Gastrocnemius medialis (tissue), 4 donors: Measurements from ENCODE around the gene VIPAS39. TPM values are rescaled to one million over a fixed set of nuclear protein-coding genes. Genes with fewer than 3 reads are reported as not detected.

Experiments
- ATAC-seq, 2 donors: fragments of 150-250 bp; one replicate each; pipeline ENCODE4 v1.9.1; 2016
- DNase-seq, 2 donors: peaks; one replicate each; pipeline ENCODE4 v3.0.0-alpha.2; 2019
- H3K27ac ChIP-seq, 4 donors: fragments of 200-600 bp; sonication (generic); 1 replicate in 1 of 4; 2 replicates in 3 of 4; pipeline ENCODE4 v1.5.1; 2016 to 2018; ENCODE audit warnings: mild to moderate bottlenecking in 2 of 4, moderate library complexity in 1 of 4
- H3K27me3 ChIP-seq, 3 donors: fragments of 200-600 bp; sonication (generic) in 2 of 3; 1 replicate in 1 of 3; 2 replicates in 2 of 3; pipeline versions ENCODE4 v1.5.1 to v1.6.0; 2016 to 2019; ENCODE audit warnings: mild to moderate bottlenecking in 1 of 3, moderate library complexity in 1 of 3
- H3K36me3 ChIP-seq, 2 donors: fragments of 200-600 bp; sonication (generic) in 1 of 2; one replicate each; pipeline ENCODE4 v1.5.1; 2017 to 2018
- H3K4me1 ChIP-seq, 2 donors: fragments of 200-600 bp; sonication (generic) in 1 of 2; one replicate each; pipeline ENCODE4 v1.5.1; 2016 to 2017; ENCODE audit warnings: mild to moderate bottlenecking in 2 of 2
- H3K4me3 ChIP-seq, 4 donors: fragments of 200-600 bp; sonication (generic) in 3 of 4; 1 replicate in 1 of 4; 2 replicates in 3 of 4; pipeline ENCODE4 v1.5.1; 2016 to 2019; ENCODE audit warnings: mild to moderate bottlenecking in 2 of 4
- H3K9me3 ChIP-seq, 3 donors: fragments of 200-600 bp; sonication (generic) in 2 of 3; 1 replicate in 1 of 3; 2 replicates in 2 of 3; pipeline ENCODE4 v1.5.1; 2016 to 2019
- POLR2A ChIP-seq, 2 donors: fragments of 450-650 bp; IDR thresholded peaks; one replicate each; pipeline ENCODE4 v1.6.1; 2017; ENCODE audit warnings: antibody characterized with exemption in 2 of 2, mild to moderate bottlenecking in 2 of 2, moderate library complexity in 2 of 2
- in situ Hi-C, 4 donors: fragments of 200-750 bp; cut with MboI; loops; one replicate each; pipeline versions ENCODE4 v1.15.0 to v1.8.0; 2017; ENCODE audit warnings: low sequenced_read_pairs in 4 of 4
- intact Hi-C: fragments of 100-400 bp; cut with DNase I; formaldehyde crosslinking; loops from one replicate; pipeline ENCODE4 v1.15.1; 2023; ENCODE audit warnings: low total_unique reads
- total RNA-seq, 4 donors: library from RNA; depleted of rRNA; stranded (reverse); fragments of >200 nt; gene quantifications; one replicate each; pipeline versions ENCODE4 v1.1.0 to v1.2.3, GENCODE V29; 2016
- TF ChIP-seq, protein P1 (sequence below), 5 experiments: fragments of 450-650 bp in 3 of 5; fragments of 200-600 bp in 2 of 5; sonication (generic) in 2 of 5; IDR thresholded peaks in 4 of 5; conservative IDR thresholded peaks in 1 of 5; 1 replicate in 4 of 5; 2 replicates in 1 of 5; pipeline ENCODE4 v1.5.1; 2016 to 2019; ENCODE audit warnings: antibody characterized with exemption in 5 of 5, mild to moderate bottlenecking in 3 of 5, moderate library complexity in 3 of 5

The VIPAS39 gene
- total RNA-seq: 10 to 100 TPM in 3 of 4 donors, 1 to 10 TPM in 1; 8.8 to 19.6 (median 17.6) TPM

DNA sequence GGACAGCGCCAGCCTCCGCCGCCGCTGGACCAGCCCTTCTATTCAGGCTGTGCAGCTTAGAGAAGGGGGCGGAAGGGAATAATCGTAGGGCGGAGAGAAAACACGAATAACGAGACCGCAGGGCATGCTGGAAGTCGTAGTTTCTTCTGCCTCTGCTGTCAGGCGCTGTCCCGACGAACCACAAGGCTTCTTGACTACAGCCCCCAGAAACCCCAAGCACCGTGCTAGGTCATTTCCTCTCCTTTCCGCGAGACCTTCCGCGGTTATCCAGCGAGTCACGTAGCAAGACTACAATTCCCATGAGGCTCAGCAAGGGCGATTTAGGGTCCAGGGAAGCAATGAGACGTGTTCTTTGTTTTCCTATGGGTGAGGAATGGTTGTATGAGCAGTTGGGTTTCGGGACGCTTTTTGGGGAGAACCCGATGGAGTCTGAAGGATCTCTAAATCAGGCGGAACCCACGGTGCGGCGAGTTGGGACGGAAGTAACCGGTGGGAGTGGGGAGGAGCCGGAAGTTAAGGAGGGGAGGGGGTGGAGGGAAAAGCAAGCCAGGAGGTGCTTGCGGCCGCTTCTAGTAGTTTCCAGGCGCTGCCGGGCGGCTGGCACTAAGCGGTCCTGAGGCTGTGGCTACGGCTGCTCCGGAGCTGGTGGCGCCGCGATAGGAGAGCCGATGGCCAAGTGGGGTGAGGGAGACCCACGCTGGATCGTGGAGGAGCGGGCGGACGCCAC is at the start of gene VIPAS39, which contains the start of gene AHSA1:
Gene VIPAS39, minus strand, starts transcription at position 80 of the 727 bp plus-strand sequence. CDS start 3,499 bp downstream, outside the sequence.
Gene AHSA1, plus strand, starts transcription at position 572 of the 727 bp plus-strand sequence. Its CDS starts 97 bp downstream, at position 669.
- Histone ChIP-seq H3K27me3 (no peaks in the 10 kb centered on the region), H3K36me3 (peaks cover 0 to 41% of the 10 kb centered on the region in 2 donors), H3K4me1 (peaks cover 23 to 25% of the 10 kb centered on the region in 2 donors), H3K4me3 (peak within 1 kb of the TSS; percentile 90 to 96 (median 94)), H3K9me3 (no peaks in the 10 kb centered on the region), H3K27ac (peak within 1 kb of the TSS; percentile 89 to 97 (median 95))
- in situ Hi-C loops (loop anchor here (10.0 to 25.0 kb wide), 3 partner anchors 247 to 345 kb away; partner anchors contain the start of genes ALKBH1 (in 4 of the 4) and SLIRP (in 4 of the 4)), intact Hi-C loops (loop anchor here (1.0 to 5.0 kb wide), 6 partner anchors 136 to 640 kb away; partner anchors contain the start of genes ADCK1, GSTZ1 and SPTLC2)
- peak; percentile 78 to 82 for TF ChIP-seq POLR2A (IDR thresholded peaks at IDR 0.05)
- TF ChIP-seq, protein P1, sequence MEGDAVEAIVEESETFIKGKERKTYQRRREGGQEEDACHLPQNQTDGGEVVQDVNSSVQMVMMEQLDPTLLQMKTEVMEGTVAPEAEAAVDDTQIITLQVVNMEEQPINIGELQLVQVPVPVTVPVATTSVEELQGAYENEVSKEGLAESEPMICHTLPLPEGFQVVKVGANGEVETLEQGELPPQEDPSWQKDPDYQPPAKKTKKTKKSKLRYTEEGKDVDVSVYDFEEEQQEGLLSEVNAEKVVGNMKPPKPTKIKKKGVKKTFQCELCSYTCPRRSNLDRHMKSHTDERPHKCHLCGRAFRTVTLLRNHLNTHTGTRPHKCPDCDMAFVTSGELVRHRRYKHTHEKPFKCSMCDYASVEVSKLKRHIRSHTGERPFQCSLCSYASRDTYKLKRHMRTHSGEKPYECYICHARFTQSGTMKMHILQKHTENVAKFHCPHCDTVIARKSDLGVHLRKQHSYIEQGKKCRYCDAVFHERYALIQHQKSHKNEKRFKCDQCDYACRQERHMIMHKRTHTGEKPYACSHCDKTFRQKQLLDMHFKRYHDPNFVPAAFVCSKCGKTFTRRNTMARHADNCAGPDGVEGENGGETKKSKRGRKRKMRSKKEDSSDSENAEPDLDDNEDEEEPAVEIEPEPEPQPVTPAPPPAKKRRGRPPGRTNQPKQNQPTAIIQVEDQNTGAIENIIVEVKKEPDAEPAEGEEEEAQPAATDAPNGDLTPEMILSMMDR (IDR thresholded peaks at IDR 0.05 in 4 of 5, conservative IDR thresholded peaks at IDR 0.05 in 1 of 5): peak in 1 of 5 experiments; percentile 8
- DNase-seq: peak; percentile 97 to 98
- peak; percentile 98 to 99 for ATAC-seq

DNA sequence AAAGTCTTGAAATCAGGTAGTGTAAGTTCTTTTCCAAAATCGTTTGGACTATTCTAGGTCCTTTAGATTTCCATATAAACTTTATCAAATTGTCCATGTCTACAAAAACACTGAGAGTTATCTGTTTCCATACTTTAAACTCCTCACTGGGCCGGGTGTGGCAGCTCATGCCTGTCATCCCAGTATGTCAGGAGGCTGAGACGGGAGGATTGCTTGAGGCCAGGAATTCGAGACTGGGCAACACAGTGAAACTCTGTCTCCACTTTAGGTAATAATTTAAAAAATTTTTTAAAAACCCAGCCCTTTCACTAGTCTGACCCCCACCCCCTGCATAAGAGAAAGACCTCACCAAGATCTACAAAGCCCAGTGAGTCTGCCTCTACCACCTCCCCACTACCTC is 47.6 kb upstream of the VIPAS39 start:
- DNase-seq: no peak
- Histone ChIP-seq H3K36me3 (peaks cover 0 to 10% of the 10 kb centered on the region in 2 donors), H3K27ac (no peak overlapping the region), H3K4me3 (no peak overlapping the region), H3K4me1 (no peaks in the 10 kb centered on the region), H3K9me3 (no peaks in the 10 kb centered on the region), H3K27me3 (peaks cover 3% of the 10 kb centered on the region in 3 donors)
- no peak for ATAC-seq
- intact Hi-C loops (no loop called here), in situ Hi-C loops (no loop called here)
- no peak for TF ChIP-seq POLR2A (IDR thresholded peaks at IDR 0.05)
- TF ChIP-seq, protein P1 (IDR thresholded peaks at IDR 0.05 in 4 of 5, conservative IDR thresholded peaks at IDR 0.05 in 1 of 5): no peak

DNA sequence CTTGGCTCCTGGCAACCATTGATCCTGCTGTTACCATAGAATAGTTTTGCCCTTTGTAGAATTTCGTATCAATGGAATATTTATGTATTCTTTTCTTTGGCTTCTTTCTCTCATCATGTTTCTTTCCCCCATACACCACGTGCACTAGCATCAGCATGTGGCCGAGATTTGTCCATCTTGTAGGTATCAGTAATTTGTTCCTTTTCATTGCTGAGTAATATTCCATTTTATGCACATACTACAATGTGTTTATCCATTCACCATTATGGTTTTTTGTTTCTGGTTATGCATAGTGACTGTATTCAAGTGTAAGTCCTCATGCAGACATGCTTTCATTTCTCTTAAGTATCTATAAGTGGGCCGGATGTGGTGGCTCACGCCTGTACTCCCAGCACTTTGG is 45.7 kb upstream of the VIPAS39 start:
- intact Hi-C loops (no loop called here), in situ Hi-C loops (no loop called here)
- H3K9me3 ChIP-seq: no peaks in the 10 kb centered on the region
- H3K4me1 ChIP-seq: peaks cover 0 to under 1% of the 10 kb centered on the region in 2 donors
- TF ChIP-seq, protein P1 (IDR thresholded peaks at IDR 0.05 in 4 of 5, conservative IDR thresholded peaks at IDR 0.05 in 1 of 5): no peak
- no peak for TF ChIP-seq POLR2A (IDR thresholded peaks at IDR 0.05)
- no peak overlapping the region for H3K4me3 ChIP-seq
- H3K27me3 ChIP-seq: peaks cover 17 to 20% (median 17%) of the 10 kb centered on the region in 3 donors
- no peak for ATAC-seq
- H3K36me3 ChIP-seq: peaks cover 0 to 8% of the 10 kb centered on the region in 2 donors
- H3K27ac ChIP-seq: no peak overlapping the region
- no peak for DNase-seq

DNA sequence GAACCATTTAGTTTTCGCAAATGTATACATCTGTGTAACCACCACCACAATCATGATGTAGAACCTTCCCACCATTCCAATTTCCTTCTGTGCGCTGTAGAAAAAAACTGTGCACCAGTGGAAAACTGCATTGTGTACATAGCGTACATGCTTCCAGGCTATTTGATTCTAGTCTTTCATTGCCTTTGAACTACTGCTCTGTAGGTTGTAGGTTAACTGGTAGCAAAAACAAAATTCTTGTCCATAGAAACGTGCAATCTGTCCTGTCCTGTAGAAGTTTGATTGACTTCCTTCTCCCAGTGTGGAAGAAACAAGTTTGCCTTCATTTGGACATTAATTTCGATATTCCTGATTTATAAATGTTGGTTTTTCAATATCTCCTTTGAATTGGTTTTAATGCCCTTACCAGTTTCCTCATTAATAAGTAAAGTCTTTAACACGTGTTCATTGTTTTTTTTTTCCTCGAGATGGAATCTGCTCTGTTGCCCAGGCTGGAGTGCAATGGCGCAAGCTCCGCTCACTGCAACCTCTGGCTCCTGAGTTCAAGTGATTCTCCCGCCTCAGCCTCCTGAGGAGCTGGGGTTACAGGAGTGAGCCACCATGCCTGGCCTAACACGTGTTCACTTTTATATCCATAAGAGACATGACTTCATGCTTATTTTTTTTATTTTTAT is 44.8 kb upstream of the VIPAS39 start:
- Histone ChIP-seq H3K27me3 (peaks cover 21 to 25% (median 21%) of the 10 kb centered on the region in 3 donors), H3K4me3 (no peak overlapping the region), H3K27ac (no peak overlapping the region), H3K9me3 (no peaks in the 10 kb centered on the region), H3K4me1 (peaks cover 0 to 5% of the 10 kb centered on the region in 2 donors), H3K36me3 (no peaks in the 10 kb centered on the region)
- no peak for ATAC-seq
- intact Hi-C loops (no loop called here), in situ Hi-C loops (no loop called here)
- DNase-seq: no peak
- TF ChIP-seq POLR2A (IDR thresholded peaks at IDR 0.05): no peak
- TF ChIP-seq, protein P1 (IDR thresholded peaks at IDR 0.05 in 4 of 5, conservative IDR thresholded peaks at IDR 0.05 in 1 of 5): no peak
